RWPE1 (cell line): ENCODE data around the gene DBF4.
A peak's percentile ranks its signal among the peaks of the same experiment; 100 is the strongest.
"Not testable (repeated sequence)": the region's sequence is repeated elsewhere in the genome, so short reads cannot be mapped to it uniquely, and the experiment has no call there.

ENCODE experiments used
- CTCF ChIA-PET: fragments of 350-600 bp; sonication (Branson Sonifier 250); formaldehyde crosslinking; extraction: SDS; loops from one replicate; lab custom pipeline; 2021; lab: Yijun Ruan, JAX
- POLR2A ChIA-PET: fragments of 400-600 bp; formaldehyde crosslinking; extraction: SDS; loops from one replicate; lab custom pipeline; 2020; ENCODE audit warnings: antibody characterized with exemption; ENCODE audit not compliant: low non-redundant PET; lab: Yijun Ruan, JAX
- DNase-seq: peaks from one replicate; pipeline ENCODE4 v3.0.0; 2012; ENCODE audit warnings: low spot score
- H3K27ac ChIP-seq: fragments of 450-650 bp; 2 replicates; pipeline ENCODE4 v1.5.1; 2017
- CTCF ChIP-seq: fragments of 450-650 bp; conservative IDR thresholded peaks from 2 replicates; pipeline ENCODE4 v1.5.1; 2017; ENCODE audit warnings: low read depth, mild to moderate bottlenecking

DBF4 gene

GRCh38 chr7:87876040-87876868, at the start of gene DBF4, which contains the start of gene SLC25A40:
DBF4 (plus strand) TSS chr7:87876493; CDS start chr7:87876733, 240 bp downstream.
SLC25A40 (minus strand) TSS chr7:87876360; CDS start chr7:87858727, 17,633 bp downstream.
- DNase-seq, result peak; percentile 88
- H3K27ac ChIP-seq, result peak within 1 kb of the TSS; percentile 99
- CTCF ChIA-PET, result no interaction called here
- TF ChIP-seq CTCF, result no peak
- POLR2A ChIA-PET, result no interaction called here

GRCh38 chr7:87828383-87828782, 47.9 kb upstream of the DBF4 start:
- POLR2A ChIA-PET, CTCF ChIA-PET, DNase-seq, H3K27ac ChIP-seq: not testable (repeated sequence)

- H3K27ac ChIP-seq, result no peak overlapping the region
- CTCF ChIA-PET, result no interaction called here
- POLR2A ChIA-PET, result no interaction called here
- TF ChIP-seq CTCF, result no peak
- no peak for DNase-seq
Observed at GRCh38 chr7:87831097-87831496, 45.2 kb upstream of the DBF4 start.

GRCh38 chr7:87833130-87833529, 43.2 kb upstream of the DBF4 start:
- CTCF ChIA-PET, result interaction anchor here (0.6 kb wide), 1 partner anchor 785 kb away, joined by 3 read pairs; no protein-coding TSS in a partner anchor
- no peak for TF ChIP-seq CTCF
- peak; percentile 2 for DNase-seq
- POLR2A ChIA-PET, result no interaction called here
- H3K27ac ChIP-seq, result no peak overlapping the region

GRCh38 chr7:87837597-87837996, 38.7 kb upstream of the DBF4 start:
- H3K27ac ChIP-seq, result no peak overlapping the region
- TF ChIP-seq CTCF, result no peak
- no peak for DNase-seq
- CTCF ChIA-PET, result interaction anchor here (0.6 kb wide), 2 partner anchors 27 to 203 kb away, joined by 3 to 4 read pairs; no protein-coding TSS in a partner anchor
- POLR2A ChIA-PET, result no interaction called here

GRCh38 chr7:87850836-87851593, 25.3 kb upstream of the DBF4 start:
- POLR2A ChIA-PET, result no interaction called here
- no peak for TF ChIP-seq CTCF
- CTCF ChIA-PET, result no interaction called here
- no peak for DNase-seq
- no peak overlapping the region for H3K27ac ChIP-seq

GRCh38 chr7:87852306-87852705, 24.0 kb upstream of the DBF4 start:
- CTCF ChIA-PET, result no interaction called here

More at GRCh38 chr7:87852306-87852705, 24.0 kb upstream of the DBF4 start:
- no peak overlapping the region for H3K27ac ChIP-seq
- TF ChIP-seq CTCF, result no peak
- POLR2A ChIA-PET, result no interaction called here
- no peak for DNase-seq
